ENCODE measurements around the gene MRPL21.

The MRPL21 gene

DNA sequence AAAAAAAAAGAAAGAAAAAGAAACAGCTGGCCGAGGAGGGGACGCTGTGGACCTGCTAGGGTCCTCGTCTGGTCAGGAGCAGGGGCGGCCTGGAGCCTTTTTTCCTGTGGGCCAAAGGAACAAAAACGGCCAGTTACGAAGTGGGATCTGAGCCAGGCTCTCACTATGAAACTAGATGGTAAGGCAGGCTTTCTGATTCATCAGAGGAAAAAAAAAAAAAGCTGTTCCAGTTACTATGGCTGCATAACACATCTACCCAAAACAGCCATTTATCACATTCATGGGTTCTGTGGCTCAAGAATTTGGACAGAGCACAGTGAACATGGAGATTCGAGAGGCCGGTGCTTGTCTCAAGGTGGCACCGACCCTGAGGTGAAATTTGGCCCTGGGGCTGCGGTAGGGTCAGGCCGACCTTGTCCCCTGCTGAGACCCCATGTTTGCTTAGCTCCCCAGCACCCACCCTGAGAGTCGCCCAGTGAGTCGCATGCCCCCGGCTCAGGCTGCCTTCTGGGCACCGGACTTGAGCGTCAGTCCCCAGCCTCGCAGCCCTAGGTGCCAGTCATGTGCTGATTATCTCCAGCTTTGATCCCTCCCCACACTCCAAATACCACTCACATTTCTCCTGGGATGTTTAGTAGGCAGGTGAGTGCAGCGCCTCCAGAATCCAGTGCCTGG, 42.9 kb upstream of the MRPL21 start:
- Histone ChIP-seq H3K4me3 (ENCODE audit: low read length) (no peak overlapping the region), H3K4me1 (ENCODE audit: low read length) (no peaks in the 10 kb centered on the region), H3K36me3 (replicated peaks; ENCODE audit: insufficient read depth, low read length) (no peaks in the 10 kb centered on the region), H3K27ac (ENCODE audit: low read length) (no peak overlapping the region), H3K79me2 (ENCODE audit: low read length) (no peaks in the 10 kb centered on the region), H3K27me3 (replicated peaks; ENCODE audit: insufficient read depth, low read length) (no peaks in the 10 kb centered on the region), H3K9me2 (replicated peaks; ENCODE audit: insufficient read depth, low read length) (no peaks in the 10 kb centered on the region), H2AFZ (ENCODE audit: low read length) (no peak overlapping the region), H4K20me1 (ENCODE audit: insufficient read depth, low read length) (no peaks in the 10 kb centered on the region), H3K9ac (ENCODE audit: low read length) (no peak overlapping the region), H3K9me3 (replicated peaks; ENCODE audit: insufficient read depth, low read length) (no peaks in the 10 kb centered on the region), H3F3A (ENCODE audit: insufficient read depth, low read length) (no peaks in the 10 kb centered on the region), H3K4me2 (ENCODE audit: low read depth, low read length) (no peak overlapping the region)
- no peak for DNase-seq
- no peak for TF ChIP-seq EZH2phosphoT487 (IDR thresholded peaks at IDR 0.05; ENCODE audit: low read length)
- TF ChIP-seq EZH2 (optimal IDR thresholded peaks at IDR 0.05; ENCODE audit: low read depth, low read length) = no peak
- TF ChIP-seq, protein P1, sequence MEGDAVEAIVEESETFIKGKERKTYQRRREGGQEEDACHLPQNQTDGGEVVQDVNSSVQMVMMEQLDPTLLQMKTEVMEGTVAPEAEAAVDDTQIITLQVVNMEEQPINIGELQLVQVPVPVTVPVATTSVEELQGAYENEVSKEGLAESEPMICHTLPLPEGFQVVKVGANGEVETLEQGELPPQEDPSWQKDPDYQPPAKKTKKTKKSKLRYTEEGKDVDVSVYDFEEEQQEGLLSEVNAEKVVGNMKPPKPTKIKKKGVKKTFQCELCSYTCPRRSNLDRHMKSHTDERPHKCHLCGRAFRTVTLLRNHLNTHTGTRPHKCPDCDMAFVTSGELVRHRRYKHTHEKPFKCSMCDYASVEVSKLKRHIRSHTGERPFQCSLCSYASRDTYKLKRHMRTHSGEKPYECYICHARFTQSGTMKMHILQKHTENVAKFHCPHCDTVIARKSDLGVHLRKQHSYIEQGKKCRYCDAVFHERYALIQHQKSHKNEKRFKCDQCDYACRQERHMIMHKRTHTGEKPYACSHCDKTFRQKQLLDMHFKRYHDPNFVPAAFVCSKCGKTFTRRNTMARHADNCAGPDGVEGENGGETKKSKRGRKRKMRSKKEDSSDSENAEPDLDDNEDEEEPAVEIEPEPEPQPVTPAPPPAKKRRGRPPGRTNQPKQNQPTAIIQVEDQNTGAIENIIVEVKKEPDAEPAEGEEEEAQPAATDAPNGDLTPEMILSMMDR (IDR thresholded peaks at IDR 0.05; ENCODE audit: low read length) = no peak

DNA sequence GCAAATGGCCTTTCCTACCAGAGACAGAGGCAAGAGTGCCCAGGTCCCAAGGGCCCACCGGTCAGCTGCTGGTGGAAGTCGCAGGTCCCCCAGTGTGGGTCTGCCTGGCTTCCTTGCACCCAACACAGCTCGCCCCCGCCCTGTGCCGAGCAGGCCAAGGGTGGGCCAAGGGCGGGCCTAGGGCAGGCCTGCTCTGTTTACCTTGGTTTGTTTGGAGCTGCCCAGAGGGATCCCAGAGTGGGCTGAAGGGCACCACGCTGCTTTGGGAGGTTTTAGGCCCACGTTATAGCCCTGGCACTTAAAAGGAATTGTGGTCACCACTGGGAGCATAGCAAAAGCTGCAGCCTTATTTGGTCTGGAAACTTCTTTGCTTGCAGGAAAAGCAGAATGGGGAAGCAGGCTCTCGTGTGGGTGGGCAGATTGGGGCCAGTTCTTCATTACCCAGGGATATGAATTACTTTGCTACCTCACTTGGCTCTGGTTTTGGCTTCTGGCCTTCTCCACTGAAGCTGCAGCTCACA, 39.2 kb upstream of the MRPL21 start:
- H3K79me2 ChIP-seq (ENCODE audit: low read length) = no peaks in the 10 kb centered on the region
- H3K9me2 ChIP-seq (replicated peaks; ENCODE audit: insufficient read depth, low read length) = no peaks in the 10 kb centered on the region
- no peaks in the 10 kb centered on the region for H3K36me3 ChIP-seq (replicated peaks; ENCODE audit: insufficient read depth, low read length)
- H3K27me3 ChIP-seq (replicated peaks; ENCODE audit: insufficient read depth, low read length) = no peaks in the 10 kb centered on the region
- H2AFZ ChIP-seq (ENCODE audit: low read length) = no peak overlapping the region
- no peak overlapping the region for H3K9ac ChIP-seq (ENCODE audit: low read length)
- no peaks in the 10 kb centered on the region for H3K4me1 ChIP-seq (ENCODE audit: low read length)
- H3K4me2 ChIP-seq (ENCODE audit: low read depth, low read length) = no peak overlapping the region
- no peaks in the 10 kb centered on the region for H3K9me3 ChIP-seq (replicated peaks; ENCODE audit: insufficient read depth, low read length)
- H3K4me3 ChIP-seq (ENCODE audit: low read length) = no peak overlapping the region
- no peak for DNase-seq
- TF ChIP-seq EZH2phosphoT487 (IDR thresholded peaks at IDR 0.05; ENCODE audit: low read length) = no peak
- TF ChIP-seq EZH2 (optimal IDR thresholded peaks at IDR 0.05; ENCODE audit: low read depth, low read length) = no peak
- TF ChIP-seq, protein P1 (IDR thresholded peaks at IDR 0.05; ENCODE audit: low read length) = no peak
- H3K27ac ChIP-seq (ENCODE audit: low read length) = no peak overlapping the region
- H3F3A ChIP-seq (ENCODE audit: insufficient read depth, low read length) = no peaks in the 10 kb centered on the region
- no peaks in the 10 kb centered on the region for H4K20me1 ChIP-seq (ENCODE audit: insufficient read depth, low read length)

GRCh38 chr11:68942095-68942620, 38.5 kb upstream of the MRPL21 start:
- H3K27ac ChIP-seq (ENCODE audit: low read length) = no peak overlapping the region
- TF ChIP-seq EZH2phosphoT487 (IDR thresholded peaks at IDR 0.05; ENCODE audit: low read length) = no peak
- no peak for TF ChIP-seq EZH2 (optimal IDR thresholded peaks at IDR 0.05; ENCODE audit: low read depth, low read length)
- TF ChIP-seq, protein P1 (IDR thresholded peaks at IDR 0.05; ENCODE audit: low read length) = no peak
- no peaks in the 10 kb centered on the region for H4K20me1 ChIP-seq (ENCODE audit: insufficient read depth, low read length)
- no peak overlapping the region for H3K9ac ChIP-seq (ENCODE audit: low read length)
- no peaks in the 10 kb centered on the region for H3F3A ChIP-seq (ENCODE audit: insufficient read depth, low read length)
- no peaks in the 10 kb centered on the region for H3K36me3 ChIP-seq (replicated peaks; ENCODE audit: insufficient read depth, low read length)
- H2AFZ ChIP-seq (ENCODE audit: low read length) = no peak overlapping the region
- no peaks in the 10 kb centered on the region for H3K9me3 ChIP-seq (replicated peaks; ENCODE audit: insufficient read depth, low read length)
- H3K79me2 ChIP-seq (ENCODE audit: low read length) = no peaks in the 10 kb centered on the region
- no peaks in the 10 kb centered on the region for H3K4me1 ChIP-seq (ENCODE audit: low read length)
- H3K9me2 ChIP-seq (replicated peaks; ENCODE audit: insufficient read depth, low read length) = no peaks in the 10 kb centered on the region
- no peak overlapping the region for H3K4me3 ChIP-seq (ENCODE audit: low read length)
- DNase-seq = no peak
- no peak overlapping the region for H3K4me2 ChIP-seq (ENCODE audit: low read depth, low read length)
- no peaks in the 10 kb centered on the region for H3K27me3 ChIP-seq (replicated peaks; ENCODE audit: insufficient read depth, low read length)

Measured in MM.1S (cell line).